DMS53 (cell line): Measurements from ENCODE around the gene TYMP.
A peak's percentile ranks its signal among the peaks of the same experiment; 100 is the strongest.
"Not testable (repeated sequence)": the region's sequence is repeated elsewhere in the genome, so short reads cannot be mapped to it uniquely, and the experiment has no call there.

Experiments used
- DNase-seq: peaks from one replicate; lab custom pipeline; 2025; lab: John Stamatoyannopoulos, UW

TYMP gene

GRCh38 chr22:50523806-50524675, 5.8 kb downstream of the TYMP start:
- peak; percentile 79 for DNase-seq

DNA sequence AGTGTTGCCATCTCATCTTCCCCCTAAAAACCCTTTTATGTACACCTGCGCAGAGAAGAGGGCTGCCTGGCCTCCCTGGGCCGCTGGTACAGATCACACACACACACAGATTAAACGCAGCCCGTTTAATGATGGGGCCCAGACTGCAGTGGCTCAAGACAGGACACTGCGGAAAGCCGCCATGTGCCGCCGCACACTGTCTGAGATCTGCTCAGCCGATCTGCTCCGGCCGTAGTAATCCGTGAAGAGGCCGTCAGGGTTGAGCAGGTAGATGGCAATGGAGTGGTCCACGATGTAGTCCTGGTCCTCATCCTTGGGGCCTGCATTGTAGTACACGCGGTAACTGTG, 6.4 kb downstream of the TYMP start:
- DNase-seq, result no peak

GRCh38 chr22:50522806-50523438, 6.9 kb downstream of the TYMP start:
- DNase-seq, result no peak

DNA sequence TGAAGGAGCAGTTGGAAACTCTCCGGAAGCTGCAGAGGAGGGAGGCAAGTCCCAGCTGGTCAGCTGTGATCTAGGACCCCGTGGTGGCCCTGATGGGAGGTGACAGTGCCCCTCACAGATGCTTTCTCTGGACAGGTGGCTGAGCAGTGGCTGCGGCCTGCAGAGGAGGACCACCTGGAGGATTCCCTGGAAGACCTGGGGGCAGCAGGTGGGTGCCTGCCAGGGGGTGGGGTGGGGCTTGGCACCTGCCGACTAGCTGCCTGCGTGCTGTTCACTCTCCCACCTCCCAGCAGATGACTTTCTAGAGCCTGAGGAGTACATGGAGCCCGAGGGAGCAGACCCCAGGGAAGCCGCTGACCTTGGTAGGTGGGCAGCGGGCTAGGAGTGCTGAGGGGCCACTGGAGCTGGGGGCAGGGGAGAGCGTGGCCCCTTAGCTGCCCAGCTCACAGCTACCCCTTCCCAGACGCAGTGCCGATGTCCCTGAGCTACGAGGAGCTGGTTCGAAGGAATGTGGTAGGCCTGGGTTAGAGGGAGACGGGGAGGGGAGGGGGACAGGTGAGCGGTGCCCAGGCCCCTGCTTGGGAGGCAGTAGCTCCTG, 7.5 kb downstream of the TYMP start:
- DNase-seq, result no peak

GRCh38 chr22:50521710-50522109, 8.1 kb downstream of the TYMP start:
- DNase-seq, result no peak

DNA sequence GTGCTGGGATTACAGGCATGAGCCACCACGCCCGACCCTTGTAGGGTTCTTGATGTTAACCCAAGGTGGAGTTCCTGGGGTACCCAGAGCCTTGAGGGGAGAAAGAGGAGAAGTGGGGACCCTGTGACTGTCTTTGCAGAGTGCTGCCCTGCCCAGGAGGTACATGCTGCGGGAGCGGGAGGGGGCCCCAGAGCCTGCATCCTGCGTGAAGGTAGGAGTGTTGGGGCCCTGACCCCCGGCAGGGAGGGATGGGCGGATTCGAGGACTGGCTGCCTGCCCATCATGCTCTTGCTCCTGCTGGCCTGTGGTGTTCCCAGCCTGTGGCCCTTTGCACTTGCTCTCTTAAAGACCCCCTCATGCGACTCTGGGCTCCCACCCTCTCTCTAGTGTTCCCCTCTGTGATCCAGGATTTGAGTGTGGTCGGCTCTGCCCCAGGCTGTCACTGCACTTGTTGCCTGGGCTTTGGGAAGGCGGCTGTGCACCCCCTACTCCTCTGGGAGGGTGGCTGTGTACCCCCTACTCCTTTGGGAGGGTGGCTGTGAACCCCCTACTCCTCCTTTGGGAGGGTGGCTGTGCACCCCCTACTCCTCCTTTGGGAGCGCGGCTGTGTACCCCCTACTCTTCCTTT, 8.9 kb downstream of the TYMP start:
- DNase-seq, result no peak

- not testable (repeated sequence) for DNase-seq
Observed at GRCh38 chr22:50520184-50520583, 9.6 kb downstream of the TYMP start.

DNA sequence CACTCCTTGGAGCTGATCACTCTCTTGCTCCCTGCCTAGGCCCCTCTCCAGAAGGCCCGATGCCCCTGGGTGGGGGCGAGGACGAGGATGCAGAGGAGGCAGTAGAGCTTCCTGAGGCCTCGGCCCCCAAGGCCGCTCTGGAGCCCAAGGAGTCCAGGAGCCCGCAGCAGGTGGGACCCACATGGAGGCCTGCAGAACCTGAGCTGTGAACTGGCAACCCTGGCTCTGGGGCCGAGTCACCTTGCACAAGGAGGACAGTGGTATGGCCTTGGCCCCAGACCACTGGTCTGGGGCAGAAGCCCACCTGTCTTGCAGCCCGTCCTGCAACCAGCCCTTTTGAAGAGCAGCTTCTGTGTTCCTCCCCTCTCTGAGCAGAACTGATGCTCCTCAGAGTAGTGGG, 10.7 kb downstream of the TYMP start:
- no peak for DNase-seq

- DNase-seq, result no peak
Observed at GRCh38 chr22:50518606-50519005, 11.2 kb downstream of the TYMP start.

- no peak for DNase-seq
Observed at GRCh38 chr22:50517495-50518260, 12.1 kb downstream of the TYMP start.

DNA sequence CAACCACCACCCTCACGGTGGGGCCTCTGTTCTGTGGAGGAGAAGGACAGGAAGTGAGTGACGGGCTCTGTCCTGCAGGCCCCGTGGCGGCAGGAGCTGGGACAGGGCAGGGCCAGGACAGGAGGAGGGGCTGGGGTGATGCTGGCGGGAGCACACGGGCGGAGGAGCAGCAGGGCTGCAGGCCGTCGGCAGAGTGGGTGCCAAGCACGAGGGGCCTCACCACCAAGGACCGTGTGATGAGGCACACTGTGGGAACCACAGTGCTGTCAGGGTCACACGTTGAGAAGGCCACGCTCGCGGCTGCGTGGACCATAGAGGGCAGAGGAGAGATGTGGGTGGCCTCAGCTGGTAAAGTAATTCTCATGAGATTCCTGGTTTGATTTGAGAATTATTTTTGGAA, 12.9 kb downstream of the TYMP start:
- no peak for DNase-seq

GRCh38 chr22:50516068-50516467, 13.7 kb downstream of the TYMP start:
- DNase-seq, result no peak

DNA sequence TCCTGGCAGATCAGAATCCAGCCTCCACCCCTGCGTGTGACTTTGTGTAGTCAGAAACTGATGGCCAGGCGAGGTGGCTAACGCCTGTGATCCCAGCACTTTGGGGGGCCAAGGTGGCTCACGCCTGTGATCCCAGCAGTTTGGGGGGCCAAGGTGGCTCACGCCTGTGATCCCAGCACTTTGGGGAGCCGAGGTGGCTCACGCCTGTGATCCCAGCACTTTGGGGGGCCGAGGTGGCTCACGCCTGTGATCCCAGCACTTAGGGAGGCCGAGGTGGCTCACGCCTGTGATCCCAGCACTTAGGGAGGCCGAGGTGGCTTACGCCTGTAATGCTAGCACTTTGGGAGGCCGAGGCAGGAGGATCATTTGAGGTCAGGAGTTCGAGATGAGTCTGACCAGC, 16.6 kb downstream of the TYMP start:
- DNase-seq, result no peak

DNA sequence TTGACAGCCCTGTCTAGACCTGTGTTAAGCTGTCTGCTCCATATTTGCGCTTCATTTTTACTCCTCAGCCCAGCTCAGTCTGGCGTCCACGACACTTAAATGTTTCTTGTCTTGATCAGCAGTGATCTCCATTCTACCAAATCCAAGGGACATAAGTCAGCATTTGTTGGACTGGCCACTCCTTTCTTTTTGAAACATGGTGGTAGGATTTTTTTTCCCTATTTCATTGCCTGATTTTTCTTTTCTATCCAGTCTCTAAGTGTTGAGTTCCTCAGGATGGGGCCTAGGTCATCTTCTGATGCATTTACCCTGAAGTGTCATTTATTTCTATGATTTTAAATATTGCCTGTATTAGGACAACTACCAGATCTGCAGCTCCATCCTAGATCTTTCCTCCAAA, 20.9 kb downstream of the TYMP start:
- DNase-seq, result no peak

- peak; percentile 97 for DNase-seq
Observed at GRCh38 chr22:50507991-50508884, 21.6 kb downstream of the TYMP start, which contains the start of gene NCAPH2. Gene NCAPH2 (plus strand): TSS chr22:50508224. CDS start chr22:50508338, 114 bp downstream.

GRCh38 chr22:50507421-50507990, 22.3 kb downstream of the TYMP start, which contains the start of gene LMF2:
Gene LMF2 (minus strand): TSS chr22:50507702. CDS start chr22:50507675, 27 bp downstream.
- peak; percentile 95 for DNase-seq

GRCh38 chr22:50506611-50507420, 23.0 kb downstream of the TYMP start:
- DNase-seq, result peak; percentile 38

- DNase-seq, result no peak
Observed at GRCh38 chr22:50505776-50506610, 23.8 kb downstream of the TYMP start.
